K562 (cell line): Measurements from ENCODE around the gene CALML4. TPM values are rescaled to one million over a fixed set of nuclear protein-coding genes. Genes with fewer than 3 reads are reported as not detected.

Source experiments
- ATAC-seq: fragments of 200-7000 bp; cut with Tn5 transposase; 3 replicates; pipeline ENCODE4 v1.9.1; 2020; ENCODE audit warnings: moderate library complexity
- BruUV-seq: library from RNA; stranded (reverse); fragments of 400-500 nt; replicated peaks from 2 replicates; lab custom pipeline; 2021; lab: Mats Ljungman, UMichigan
- CTCF ChIA-PET: fragments of 300-600 bp; formaldehyde crosslinking; extraction: SDS; loops from one replicate; lab custom pipeline; 2021; ENCODE audit warnings: low intra/inter-chr PET ratio; lab: Yijun Ruan, JAX
- POLR2A ChIA-PET: fragments of 300-600, 350-650 bp; sonication (Branson Sonifier 250); formaldehyde crosslinking; extraction: SDS; loops from one replicate; lab custom pipeline; 2021; ENCODE audit warnings: antibody characterized with exemption, inconsistent platforms; lab: Yijun Ruan, JAX
- DNase-seq, 4 experiments: peaks; one replicate each; pipeline versions ENCODE4 v3.0.0 to v3.0.0-alpha.2; 2011 to 2018; ENCODE audit warnings: low spot score in 3 of 4, mixed read lengths in 3 of 4; ENCODE audit errors: extremely low read depth in 1 of 4
- FAIRE-seq: peaks from 2 replicates; lab custom pipeline; 2011; peaks lifted over from hg19 to GRCh38; lab: Jason Lieb, UNC
- H2AFZ ChIP-seq: 2 replicates; pipeline ENCODE4 v1.6.0; 2011; ENCODE audit warnings: low read depth, low read length, control low read depth, inconsistent platforms
- H3K27ac ChIP-seq: fragments of 200-600 bp; 3 replicates; pipeline ENCODE4 v1.8.0; 2011; ENCODE audit warnings: low read depth, mild to moderate bottlenecking, control low read depth, inconsistent platforms, low read length, moderate library complexity, mixed read lengths; ENCODE audit errors: extremely low read depth
- H3K27me3 ChIP-seq, 2 experiments: fragments of 300-600 bp in 1 of 2; 2 replicates in 1 of 2; 3 replicates in 1 of 2; pipeline versions ENCODE4 v1.6.0 to v1.8.0; 2011; ENCODE audit warnings: inconsistent platforms in 2 of 2, low read length in 2 of 2, mild to moderate bottlenecking in 1 of 2, mixed read lengths in 1 of 2, moderate library complexity in 1 of 2; ENCODE audit not compliant: control insufficient read depth in 2 of 2, insufficient read depth in 2 of 2
- H3K36me3 ChIP-seq: fragments of 300-600 bp; 3 replicates; pipeline ENCODE4 v1.8.0; 2011; ENCODE audit warnings: mild to moderate bottlenecking, low read length, inconsistent platforms; ENCODE audit not compliant: control insufficient read depth, insufficient read depth
- H3K4me1 ChIP-seq, 2 experiments: fragments of 200-600 bp in 1 of 2; replicated peaks in 1 of 2; 2 replicates in 1 of 2; 3 replicates in 1 of 2; pipeline versions ENCODE4 v1.5.1 to v1.8.0; 2011; ENCODE audit warnings: inconsistent platforms in 2 of 2, low read length in 2 of 2, mild to moderate bottlenecking in 1 of 2, mixed read lengths in 1 of 2, moderate library complexity in 1 of 2; ENCODE audit not compliant: control insufficient read depth in 2 of 2, insufficient read depth in 2 of 2
- H3K4me2 ChIP-seq: 2 replicates; pipeline ENCODE4 v1.6.1; 2011; ENCODE audit warnings: low read length, control low read depth, inconsistent platforms, mixed read lengths; ENCODE audit not compliant: insufficient read depth
- H3K4me3 ChIP-seq: fragments of 200-600 bp; sonication (generic), shearing (Covaris generic); 2 replicates; pipeline ENCODE4 v1.5.1; 2016; ENCODE audit warnings: control low read depth, inconsistent platforms
- H3K79me2 ChIP-seq: fragments of 200-600 bp; 3 replicates; pipeline ENCODE4 v1.8.0; 2011; ENCODE audit warnings: low read length, inconsistent platforms; ENCODE audit not compliant: control insufficient read depth, insufficient read depth
- H3K9ac ChIP-seq, 2 experiments: 2 replicates each; pipeline versions ENCODE4 v1.6.0 to v1.6.1; 2011; ENCODE audit warnings: low read depth in 2 of 2, low read length in 2 of 2, control low read depth in 1 of 2, inconsistent platforms in 1 of 2, mild to moderate bottlenecking in 1 of 2, mixed read lengths in 1 of 2; ENCODE audit not compliant: insufficient read depth in 1 of 2
- H3K9me1 ChIP-seq: one replicate; pipeline ENCODE4 v1.6.0; 2011; ENCODE audit warnings: inconsistent platforms, mild to moderate bottlenecking, low read length, moderate library complexity; ENCODE audit not compliant: control insufficient read depth, insufficient read depth
- H3K9me3 ChIP-seq: replicated peaks from 2 replicates; pipeline ENCODE4 v1.5.1; 2011; ENCODE audit warnings: low read depth, low read length, inconsistent platforms; ENCODE audit not compliant: control insufficient read depth, insufficient read depth
- H4K20me1 ChIP-seq: replicated peaks from 2 replicates; pipeline ENCODE4 v1.6.1; 2011; ENCODE audit warnings: low read length, inconsistent platforms, mixed read lengths; ENCODE audit not compliant: control insufficient read depth, insufficient read depth
- GTF2A2 ChIP-seq: IDR thresholded peaks from 2 replicates; pipeline ENCODE4 v1.6.1; 2016; ENCODE audit warnings: mild to moderate bottlenecking, missing genetic modification characterization, missing compliant biosample characterization
- NFATC3 ChIP-seq: fragments of 450-650 bp; IDR thresholded peaks from 2 replicates; pipeline ENCODE4 v1.6.1; 2017; ENCODE audit warnings: mild to moderate bottlenecking
- PPARD ChIP-seq: fragments of 250-450 bp; sonication (Bioruptor Pico); IDR thresholded peaks from 2 replicates; pipeline ENCODE4 v1.8.0; 2022; ENCODE audit warnings: inconsistent platforms, mild to moderate bottlenecking, moderate library complexity
- SMARCC2 ChIP-seq: fragments of 450-650 bp; IDR thresholded peaks from 2 replicates; pipeline ENCODE4 v1.6.1; 2017; ENCODE audit warnings: antibody characterized with exemption, moderate library complexity, mild to moderate bottlenecking, low read depth
- SP2 ChIP-seq: IDR thresholded peaks from 2 replicates; pipeline ENCODE4 v1.6.1; 2011; ENCODE audit warnings: mild to moderate bottlenecking, low read depth, low read length, moderate library complexity; ENCODE audit not compliant: poor library complexity, severe bottlenecking; ENCODE audit errors: extremely low read depth
- ZFP36 ChIP-seq: fragments of 150-350 bp; IDR thresholded peaks from 2 replicates; pipeline ENCODE4 v1.6.1; 2018; ENCODE audit warnings: low read length, low read depth; ENCODE audit not compliant: partially characterized antibody
- WGBS: fragments of 100-300 bp; shearing (Covaris generic); methylation state at CpG from one replicate; pipeline ENCODE4 v1.1.6; 2016; ENCODE audit warnings: low coverage, mixed read lengths; ENCODE audit not compliant: insufficient coverage; ENCODE audit errors: missing lambda C conversion rate; 5-methylcytosine and 5-hydroxymethylcytosine counted together
- in situ Hi-C: fragments of 300-500 bp; cut with MboI; formaldehyde crosslinking; loops from 4 replicates; pipeline ENCODE4 v1.15.0; 2018; ENCODE audit warnings: inconsistent platforms, mixed read lengths
- intact Hi-C: fragments of 100-400 bp; cut with micrococcal nuclease; formaldehyde crosslinking; loops from 2 replicates; pipeline ENCODE4 v1.14.2; 2022
- polyA plus RNA-seq, 8 experiments: library from polyadenylated mRNA; depleted of rRNA in 4 of 8; stranded (reverse) in 5 of 8; unstranded in 3 of 8; fragments of >200 nt; fragmentation: Nextera tagmentation in 2 of 8; fragmentation: Illumina TruSeq in 1 of 8; extraction: Ambion mirVana in 2 of 8; extraction: Trizol in 1 of 8; gene quantifications; 2 replicates each; pipeline versions ENCODE4 v1.2.1 to v1.2.3, GENCODE V29; 2011 to 2014; ENCODE audit warnings: inconsistent platforms in 1 of 8, missing spikeins in 1 of 8
- total RNA-seq, 7 experiments: library from RNA; depleted of rRNA in 6 of 7; stranded (reverse); fragments of >200 nt in 6 of 7; fragmentation: Illumina TruSeq in 2 of 7; extraction: Trizol in 2 of 7; gene quantifications; 2 replicates each; pipeline versions ENCODE4 v1.2.1 to v1.2.3, GENCODE V29; 2011 to 2021; ENCODE audit warnings: low replicate concordance in 1 of 7
- TF ChIP-seq, protein P1 (sequence below), 2 experiments: fragments of 450-650 bp; IDR thresholded peaks; 2 replicates each; pipeline ENCODE4 v1.6.1; 2016; ENCODE audit warnings: mild to moderate bottlenecking in 2 of 2, borderline replicate concordance in 1 of 2, low read depth in 1 of 2, moderate library complexity in 1 of 2
- TF ChIP-seq, protein P2 (sequence below), 2 experiments: IDR thresholded peaks in 1 of 2; conservative IDR thresholded peaks in 1 of 2; 2 replicates each; pipeline ENCODE4 v1.6.1; 2016; ENCODE audit warnings: low read depth in 2 of 2, mild to moderate bottlenecking in 1 of 2, missing compliant biosample characterization in 1 of 2, missing genetic modification characterization in 1 of 2, moderate library complexity in 1 of 2

CALML4 gene
- total and polyA plus RNA-seq, 9 of the 15 experiments (the other 6 are each of a cell fraction or from before 2014, with no cell fraction given): 2.8 to 30.6 (median 15.5) TPM

GRCh38 chr15:68148039-68148438 is 57.1 kb downstream of the CALML4 start:
- no peak for DNase-seq
- CTCF ChIA-PET: no interaction called here
- Histone ChIP-seq H3K4me2 (no peak overlapping the region), H3K9me3 (no peaks in the 10 kb centered on the region), H4K20me1 (no peaks in the 10 kb centered on the region), H3K4me1 (no peaks in the 10 kb centered on the region), H3K4me3 (no peak overlapping the region), H3K9ac (no peak overlapping the region), H3K9me1 (no peaks in the 10 kb centered on the region), H3K79me2 (no peaks in the 10 kb centered on the region), H2AFZ (no peak overlapping the region), H3K27ac (no peak overlapping the region), H3K27me3 (no peaks in the 10 kb centered on the region), H3K36me3 (peaks cover 27% of the 10 kb centered on the region; the same call in 2 of the 3 replicates)
- no peak for TF ChIP-seq NFATC3
- no peak for TF ChIP-seq GTF2A2 (tag)
- TF ChIP-seq SP2: no peak
- TF ChIP-seq, protein P1, sequence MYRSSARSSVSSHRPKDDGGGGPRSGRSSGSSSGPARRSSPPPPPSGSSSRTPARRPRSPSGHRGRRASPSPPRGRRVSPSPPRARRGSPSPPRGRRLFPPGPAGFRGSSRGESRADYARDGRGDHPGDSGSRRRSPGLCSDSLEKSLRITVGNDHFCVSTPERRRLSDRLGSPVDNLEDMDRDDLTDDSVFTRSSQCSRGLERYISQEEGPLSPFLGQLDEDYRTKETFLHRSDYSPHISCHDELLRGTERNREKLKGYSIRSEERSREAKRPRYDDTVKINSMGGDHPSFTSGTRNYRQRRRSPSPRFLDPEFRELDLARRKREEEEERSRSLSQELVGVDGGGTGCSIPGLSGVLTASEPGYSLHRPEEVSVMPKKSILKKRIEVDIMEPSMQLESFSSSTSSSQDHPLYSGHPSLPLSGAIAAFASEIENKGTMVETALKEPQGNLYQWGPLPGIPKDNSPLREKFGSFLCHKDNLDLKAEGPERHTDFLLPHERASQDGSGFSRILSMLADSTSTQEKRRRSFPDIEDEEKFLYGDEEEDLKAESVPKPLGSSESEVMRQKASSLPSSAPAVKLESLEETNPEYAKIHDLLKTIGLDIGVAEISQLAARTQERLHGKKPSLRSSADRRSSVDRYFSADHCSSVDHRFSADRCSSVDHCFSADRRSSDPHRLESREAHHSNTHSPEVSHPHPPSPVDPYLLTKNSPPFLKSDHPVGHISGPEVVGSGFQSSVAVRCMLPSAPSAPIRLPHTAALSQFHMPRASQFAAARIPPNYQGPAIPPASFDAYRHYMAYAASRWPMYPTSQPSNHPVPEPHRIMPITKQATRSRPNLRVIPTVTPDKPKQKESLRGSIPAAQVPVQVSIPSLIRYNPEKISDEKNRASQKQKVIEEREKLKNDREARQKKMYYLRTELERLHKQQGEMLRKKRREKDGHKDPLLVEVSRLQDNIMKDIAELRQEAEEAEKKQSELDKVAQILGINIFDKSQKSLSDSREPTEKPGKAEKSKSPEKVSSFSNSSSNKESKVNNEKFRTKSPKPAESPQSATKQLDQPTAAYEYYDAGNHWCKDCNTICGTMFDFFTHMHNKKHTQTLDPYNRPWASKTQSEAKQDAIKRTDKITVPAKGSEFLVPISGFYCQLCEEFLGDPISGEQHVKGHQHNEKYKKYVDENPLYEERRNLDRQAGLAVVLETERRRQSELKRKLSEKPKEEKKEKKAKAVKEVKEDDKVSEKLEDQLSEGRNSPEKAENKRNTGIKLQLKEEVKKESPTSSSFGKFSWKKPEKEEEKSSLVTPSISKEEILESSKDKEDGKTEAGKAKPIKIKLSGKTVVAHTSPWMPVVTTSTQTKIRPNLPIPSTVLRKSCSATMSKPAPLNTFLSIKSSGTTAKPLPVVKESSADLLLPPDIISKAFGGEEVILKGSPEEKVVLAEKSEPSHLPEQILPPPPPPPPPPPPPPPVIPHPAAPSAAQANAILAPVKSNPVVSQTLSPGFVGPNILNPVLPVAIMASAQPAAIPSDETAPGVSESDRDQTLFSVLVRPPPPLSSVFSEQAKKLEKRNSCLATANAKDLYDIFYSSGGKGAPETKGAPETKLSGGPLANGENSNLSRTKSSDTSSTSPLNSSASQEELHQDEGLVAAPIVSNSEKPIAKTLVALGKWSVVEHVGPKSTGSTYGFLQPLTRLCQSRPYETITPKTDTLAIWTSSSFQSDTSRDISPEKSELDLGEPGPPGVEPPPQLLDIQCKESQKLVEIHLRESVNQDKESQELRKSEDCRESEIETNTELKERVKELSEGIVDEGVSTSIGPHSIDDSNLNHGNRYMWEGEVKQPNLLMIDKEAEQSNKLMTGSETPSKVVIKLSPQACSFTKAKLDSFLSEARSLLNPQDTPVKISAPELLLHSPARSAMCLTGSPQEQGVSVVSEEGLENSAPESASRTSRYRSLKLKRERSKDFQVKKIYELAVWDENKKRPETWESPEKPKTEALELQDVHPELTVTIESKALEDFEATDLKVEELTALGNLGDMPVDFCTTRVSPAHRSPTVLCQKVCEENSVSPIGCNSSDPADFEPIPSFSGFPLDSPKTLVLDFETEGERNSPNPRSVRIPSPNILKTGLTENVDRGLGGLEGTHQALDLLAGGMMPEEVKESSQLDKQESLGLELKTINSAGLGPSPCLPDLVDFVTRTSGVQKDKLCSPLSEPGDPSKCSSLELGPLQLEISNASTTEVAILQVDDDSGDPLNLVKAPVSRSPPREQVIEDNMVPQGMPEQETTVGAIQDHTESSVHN (IDR thresholded peaks at IDR 0.05; ENCODE audit: borderline replicate concordance in 1 of 2, low read depth in 1 of 2): no peak
- TF ChIP-seq PPARD (CRISPR knock-in tag): no peak
- no peak for TF ChIP-seq SMARCC2
- TF ChIP-seq ZFP36: peak; percentile 94
- TF ChIP-seq, protein P2, sequence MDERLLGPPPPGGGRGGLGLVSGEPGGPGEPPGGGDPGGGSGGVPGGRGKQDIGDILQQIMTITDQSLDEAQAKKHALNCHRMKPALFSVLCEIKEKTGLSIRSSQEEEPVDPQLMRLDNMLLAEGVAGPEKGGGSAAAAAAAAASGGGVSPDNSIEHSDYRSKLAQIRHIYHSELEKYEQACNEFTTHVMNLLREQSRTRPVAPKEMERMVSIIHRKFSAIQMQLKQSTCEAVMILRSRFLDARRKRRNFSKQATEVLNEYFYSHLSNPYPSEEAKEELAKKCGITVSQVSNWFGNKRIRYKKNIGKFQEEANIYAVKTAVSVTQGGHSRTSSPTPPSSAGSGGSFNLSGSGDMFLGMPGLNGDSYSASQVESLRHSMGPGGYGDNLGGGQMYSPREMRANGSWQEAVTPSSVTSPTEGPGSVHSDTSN (CRISPR knock-in tag; IDR thresholded peaks at IDR 0.05; ENCODE audit: low read depth): no peak
- TF ChIP-seq, protein P2 (tag; conservative IDR thresholded peaks at IDR 0.05; ENCODE audit: low read depth): no peak
- BruUV-seq: no TSS peak
- peak; percentile 42 for ATAC-seq
- WGBS: 80% methylated on average over 1 of the region's 1 CpG
- intact Hi-C loops: no loop called here
- POLR2A ChIA-PET: interaction anchor here (1.1 kb wide), 1 partner anchor 17 kb away, joined by 3 read pairs; no protein-coding TSS in a partner anchor
- in situ Hi-C loops: no loop called here
- FAIRE-seq: no peak
